OCI-LY1 (cell line): ENCODE results near the gene ATF5.

ENCODE experiments used
- EZH2 ChIP-seq: fragments of 200-600 bp; sonication (generic), shearing (Covaris generic); IDR thresholded peaks from 2 replicates; pipeline ENCODE4 v1.8.0; 2017; ENCODE audit warnings: borderline replicate concordance, mixed run types, mild to moderate bottlenecking, antibody characterized with exemption, low read length, moderate library complexity, mixed read lengths
- TF ChIP-seq, protein P1 (sequence below): fragments of 200-600 bp; sonication (generic), shearing (Covaris generic); IDR thresholded peaks from 2 replicates; pipeline ENCODE4 v1.5.1; 2017; ENCODE audit warnings: mild to moderate bottlenecking, antibody characterized with exemption, low read length, moderate library complexity, mixed read lengths

DNA sequence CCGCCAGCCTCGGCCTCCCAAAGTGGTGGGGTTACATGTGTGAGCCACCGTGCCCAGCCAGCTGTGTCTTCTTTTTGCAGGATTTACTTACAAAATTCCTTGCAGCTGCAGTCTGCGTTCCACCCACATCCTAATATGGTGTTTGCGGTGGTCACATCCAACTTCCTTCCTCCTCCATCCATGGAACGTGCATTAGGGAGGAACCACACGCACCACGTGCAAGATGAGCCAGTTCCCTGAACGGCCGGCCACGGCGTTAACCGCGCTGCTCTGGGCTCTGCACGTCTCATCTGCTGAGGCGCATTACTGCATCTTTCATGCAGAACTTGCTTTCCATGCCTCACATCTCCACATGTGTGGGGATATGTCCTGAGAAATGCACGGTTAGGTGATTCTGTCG, 45.0 kb downstream of the ATF5 start:
- TF ChIP-seq, protein P1, sequence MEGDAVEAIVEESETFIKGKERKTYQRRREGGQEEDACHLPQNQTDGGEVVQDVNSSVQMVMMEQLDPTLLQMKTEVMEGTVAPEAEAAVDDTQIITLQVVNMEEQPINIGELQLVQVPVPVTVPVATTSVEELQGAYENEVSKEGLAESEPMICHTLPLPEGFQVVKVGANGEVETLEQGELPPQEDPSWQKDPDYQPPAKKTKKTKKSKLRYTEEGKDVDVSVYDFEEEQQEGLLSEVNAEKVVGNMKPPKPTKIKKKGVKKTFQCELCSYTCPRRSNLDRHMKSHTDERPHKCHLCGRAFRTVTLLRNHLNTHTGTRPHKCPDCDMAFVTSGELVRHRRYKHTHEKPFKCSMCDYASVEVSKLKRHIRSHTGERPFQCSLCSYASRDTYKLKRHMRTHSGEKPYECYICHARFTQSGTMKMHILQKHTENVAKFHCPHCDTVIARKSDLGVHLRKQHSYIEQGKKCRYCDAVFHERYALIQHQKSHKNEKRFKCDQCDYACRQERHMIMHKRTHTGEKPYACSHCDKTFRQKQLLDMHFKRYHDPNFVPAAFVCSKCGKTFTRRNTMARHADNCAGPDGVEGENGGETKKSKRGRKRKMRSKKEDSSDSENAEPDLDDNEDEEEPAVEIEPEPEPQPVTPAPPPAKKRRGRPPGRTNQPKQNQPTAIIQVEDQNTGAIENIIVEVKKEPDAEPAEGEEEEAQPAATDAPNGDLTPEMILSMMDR = no peak
- no peak for TF ChIP-seq EZH2
